SH-SY5Y (cell line): ENCODE results near the gene BST1.

Experiments
- GATA2 ChIP-seq: IDR thresholded peaks from 2 replicates; pipeline ENCODE4 v1.6.1; 2011; ENCODE audit warnings: mild to moderate bottlenecking, low read depth, low read length
- GATA3 ChIP-seq: IDR thresholded peaks from 2 replicates; pipeline ENCODE4 v1.6.1; 2011; ENCODE audit warnings: low read depth, mild to moderate bottlenecking, low read length, moderate library complexity

GRCh38 chr4:15746110-15746509 lies 43.2 kb downstream of the BST1 start:
- TF ChIP-seq GATA2 (no peak), GATA3 (no peak)
